Measurements from ENCODE around the gene TRAPPC10.

The TRAPPC10 gene

GRCh38 chr21:43981871-43982210, 30.3 kb upstream of the TRAPPC10 start:
- DNase-seq (ENCODE audit: low read depth in 2 of 2), result no peak

GRCh38 chr21:43982489-43983078, 29.5 kb upstream of the TRAPPC10 start:
- no peak for DNase-seq (ENCODE audit: low read depth in 2 of 2)

GRCh38 chr21:43983390-43983789, 28.7 kb upstream of the TRAPPC10 start:
- DNase-seq (ENCODE audit: low read depth in 2 of 2), result no peak

GRCh38 chr21:43983860-43984420, 28.2 kb upstream of the TRAPPC10 start:
- DNase-seq (ENCODE audit: low read depth in 2 of 2), result no peak

GRCh38 chr21:43984905-43985689, 27.0 kb upstream of the TRAPPC10 start:
- no peak for DNase-seq (ENCODE audit: low read depth in 2 of 2)

GRCh38 chr21:43985690-43986251, 26.3 kb upstream of the TRAPPC10 start:
- no peak for DNase-seq (ENCODE audit: low read depth in 2 of 2)

- DNase-seq (ENCODE audit: low read depth in 2 of 2), result no peak
These were observed 25.3 kb upstream of the TRAPPC10 start for GRCh38 chr21:43986544-43987451.

GRCh38 chr21:43987509-43987908, 24.6 kb upstream of the TRAPPC10 start:
- no peak for DNase-seq (ENCODE audit: low read depth in 2 of 2)

- no peak for DNase-seq (ENCODE audit: low read depth in 2 of 2)
These were observed 24.1 kb upstream of the TRAPPC10 start for GRCh38 chr21:43988016-43988415.

GRCh38 chr21:43988506-43989230, 23.4 kb upstream of the TRAPPC10 start:
- no peak for DNase-seq (ENCODE audit: low read depth in 2 of 2)

- no peak for DNase-seq (ENCODE audit: low read depth in 2 of 2)
These were observed 22.7 kb upstream of the TRAPPC10 start for GRCh38 chr21:43989401-43989800.

- DNase-seq (ENCODE audit: low read depth in 2 of 2), result no peak
These were observed 20.6 kb upstream of the TRAPPC10 start for GRCh38 chr21:43991447-43991991.

GRCh38 chr21:43992121-43992520, 20.0 kb upstream of the TRAPPC10 start:
- DNase-seq (ENCODE audit: low read depth in 2 of 2), result no peak

GRCh38 chr21:43993420-43993934, 18.6 kb upstream of the TRAPPC10 start:
- no peak for DNase-seq (ENCODE audit: low read depth in 2 of 2)

GRCh38 chr21:43994085-43994484, 18.0 kb upstream of the TRAPPC10 start:
- DNase-seq (ENCODE audit: low read depth in 2 of 2), result no peak

- DNase-seq (ENCODE audit: low read depth in 2 of 2), result no peak
These were observed 17.5 kb upstream of the TRAPPC10 start for GRCh38 chr21:43994646-43995045.

- no peak for DNase-seq (ENCODE audit: low read depth in 2 of 2)
These were observed 16.5 kb upstream of the TRAPPC10 start for GRCh38 chr21:43995521-43996105.

GRCh38 chr21:43997766-43998742, 14.1 kb upstream of the TRAPPC10 start:
- DNase-seq (ENCODE audit: low read depth in 2 of 2), result no peak

- DNase-seq (ENCODE audit: low read depth in 2 of 2), result no peak
These were observed 11.7 kb upstream of the TRAPPC10 start for GRCh38 chr21:44000360-44000759.

All from stimulated activated CD8-positive, alpha-beta memory T cell treated with anti-CD3 and anti-CD28 coated beads, Interleukin-7, amount 100 ng/mL, for 1 hour (primary cell).